ENCODE results near the gene KRT35. TPM values are rescaled to one million over a fixed set of nuclear protein-coding genes. Genes with fewer than 3 reads are reported as not detected.

The KRT35 gene
- total and polyA plus RNA-seq, 2 experiments from 2014 or later: not detected

- H3F3A ChIP-seq (ENCODE audit: insufficient read depth): no peaks in the 10 kb centered on the region
- WGBS, 2 experiments (ENCODE audit: low coverage in 1 of 2, low lambda C conversion rate in 2 of 2, missing lambda C conversion rate in 2 of 2): 93 to 98% methylated on average over 4 of the region's 4 CpGs
- no peaks in the 10 kb centered on the region for H3K36me3 ChIP-seq (ENCODE audit: low read depth)
- DNase-seq: no peak
- no peaks in the 10 kb centered on the region for H3K9me3 ChIP-seq (ENCODE audit: low read depth)
- no peak for TF ChIP-seq EZH2 (IDR thresholded peaks at IDR 0.05; ENCODE audit: insufficient read depth, poor library complexity, severe bottlenecking)
- TF ChIP-seq EZH2phosphoT487 (IDR thresholded peaks at IDR 0.05; ENCODE audit: insufficient read depth, low read depth): no peak
- H3K4me2 ChIP-seq (ENCODE audit: unreplicated experiment): no peak overlapping the region
- H3K4me3 ChIP-seq: no peak overlapping the region
- no peaks in the 10 kb centered on the region for H4K20me1 ChIP-seq (ENCODE audit: insufficient read depth)
- in situ Hi-C loops (cut with MboI): no loop called here
- H3K27me3 ChIP-seq (replicated peaks; ENCODE audit: insufficient read depth): no peaks in the 10 kb centered on the region
- no peak overlapping the region for H3K27ac ChIP-seq
- H3K9ac ChIP-seq: no peak overlapping the region
- no peaks in the 10 kb centered on the region for H3K4me1 ChIP-seq (ENCODE audit: insufficient read depth)
- no peaks in the 10 kb centered on the region for H3K9me2 ChIP-seq (ENCODE audit: insufficient read depth)
- no peak overlapping the region for H2AFZ ChIP-seq
- H3K79me2 ChIP-seq (ENCODE audit: insufficient read depth): no peaks in the 10 kb centered on the region
Measured at GRCh38 chr17:41511116-41511515, 30.2 kb upstream of the KRT35 start.

- no peaks in the 10 kb centered on the region for H3K4me1 ChIP-seq (ENCODE audit: insufficient read depth)
- no peaks in the 10 kb centered on the region for H3F3A ChIP-seq (ENCODE audit: insufficient read depth)
- no peak overlapping the region for H3K9ac ChIP-seq
- DNase-seq: no peak
- H3K4me3 ChIP-seq: no peak overlapping the region
- no peaks in the 10 kb centered on the region for H3K9me3 ChIP-seq (ENCODE audit: low read depth)
- H3K27me3 ChIP-seq (replicated peaks; ENCODE audit: insufficient read depth): no peaks in the 10 kb centered on the region
- no peaks in the 10 kb centered on the region for H4K20me1 ChIP-seq (ENCODE audit: insufficient read depth)
- 74 to 80% methylated on average over 7 of the region's 7 CpGs for WGBS, 2 experiments (ENCODE audit: low coverage in 1 of 2, low lambda C conversion rate in 2 of 2, missing lambda C conversion rate in 2 of 2)
- no peak overlapping the region for H3K27ac ChIP-seq
- H3K36me3 ChIP-seq (ENCODE audit: low read depth): no peaks in the 10 kb centered on the region
- in situ Hi-C loops (cut with MboI): no loop called here
- no peaks in the 10 kb centered on the region for H3K9me2 ChIP-seq (ENCODE audit: insufficient read depth)
- no peaks in the 10 kb centered on the region for H3K79me2 ChIP-seq (ENCODE audit: insufficient read depth)
- H2AFZ ChIP-seq: no peak overlapping the region
- no peak overlapping the region for H3K4me2 ChIP-seq (ENCODE audit: unreplicated experiment)
- TF ChIP-seq EZH2phosphoT487 (IDR thresholded peaks at IDR 0.05; ENCODE audit: insufficient read depth, low read depth) (no peak), EZH2 (IDR thresholded peaks at IDR 0.05; ENCODE audit: insufficient read depth, poor library complexity, severe bottlenecking) (no peak)
Measured at GRCh38 chr17:41510251-41511065, 29.5 kb upstream of the KRT35 start.

- in situ Hi-C loops (cut with MboI): no loop called here
Measured at GRCh38 chr17:41507315-41507880, 26.4 kb upstream of the KRT35 start.

GRCh38 chr17:41505809-41506767 lies 25.1 kb upstream of the KRT35 start:
- Histone ChIP-seq H3K27ac (no peak overlapping the region), H3K4me2 (ENCODE audit: unreplicated experiment) (no peak overlapping the region), H3K79me2 (ENCODE audit: insufficient read depth) (no peaks in the 10 kb centered on the region), H3K9me2 (ENCODE audit: insufficient read depth) (no peaks in the 10 kb centered on the region), H3K9ac (no peak overlapping the region), H4K20me1 (ENCODE audit: insufficient read depth) (no peaks in the 10 kb centered on the region), H2AFZ (no peak overlapping the region), H3F3A (ENCODE audit: insufficient read depth) (no peaks in the 10 kb centered on the region), H3K36me3 (ENCODE audit: low read depth) (no peaks in the 10 kb centered on the region), H3K4me3 (no peak overlapping the region), H3K27me3 (replicated peaks; ENCODE audit: insufficient read depth) (no peaks in the 10 kb centered on the region), H3K9me3 (ENCODE audit: low read depth) (no peaks in the 10 kb centered on the region), H3K4me1 (ENCODE audit: insufficient read depth) (no peaks in the 10 kb centered on the region)
- no peak for TF ChIP-seq EZH2 (IDR thresholded peaks at IDR 0.05; ENCODE audit: insufficient read depth, poor library complexity, severe bottlenecking)
- no peak for TF ChIP-seq EZH2phosphoT487 (IDR thresholded peaks at IDR 0.05; ENCODE audit: insufficient read depth, low read depth)
- 91 to 92% methylated on average over 14 of the region's 14 CpGs for WGBS, 2 experiments (ENCODE audit: low coverage in 1 of 2, low lambda C conversion rate in 2 of 2, missing lambda C conversion rate in 2 of 2)
- no peak for DNase-seq
- in situ Hi-C loops (cut with MboI): no loop called here

More at GRCh38 chr17:41507315-41507880, 26.4 kb upstream of the KRT35 start:
- Histone ChIP-seq H3K79me2 (ENCODE audit: insufficient read depth) (no peaks in the 10 kb centered on the region), H3K27me3 (replicated peaks; ENCODE audit: insufficient read depth) (no peaks in the 10 kb centered on the region), H3K4me2 (ENCODE audit: unreplicated experiment) (no peak overlapping the region), H3K9me2 (ENCODE audit: insufficient read depth) (no peaks in the 10 kb centered on the region), H3F3A (ENCODE audit: insufficient read depth) (no peaks in the 10 kb centered on the region), H3K9me3 (ENCODE audit: low read depth) (no peaks in the 10 kb centered on the region), H3K4me1 (ENCODE audit: insufficient read depth) (no peaks in the 10 kb centered on the region), H3K4me3 (no peak overlapping the region), H2AFZ (no peak overlapping the region), H3K27ac (no peak overlapping the region), H3K36me3 (ENCODE audit: low read depth) (no peaks in the 10 kb centered on the region), H3K9ac (no peak overlapping the region), H4K20me1 (ENCODE audit: insufficient read depth) (no peaks in the 10 kb centered on the region)
- WGBS, 2 experiments (ENCODE audit: low coverage in 1 of 2, low lambda C conversion rate in 2 of 2, missing lambda C conversion rate in 2 of 2): 69 to 71% methylated on average over 9 to 10 of the region's 10 CpGs
- no peak for TF ChIP-seq EZH2 (IDR thresholded peaks at IDR 0.05; ENCODE audit: insufficient read depth, poor library complexity, severe bottlenecking)
- no peak for TF ChIP-seq EZH2phosphoT487 (IDR thresholded peaks at IDR 0.05; ENCODE audit: insufficient read depth, low read depth)
- DNase-seq: no peak
